ENCODE data around the gene GAGE10.

GAGE10 gene, protein sequence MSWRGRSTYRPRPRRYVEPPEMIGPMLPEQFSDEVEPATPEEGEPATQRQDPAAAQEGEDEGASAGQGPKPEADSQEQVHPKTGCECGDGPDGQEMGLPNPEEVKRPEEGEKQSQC

DNA sequence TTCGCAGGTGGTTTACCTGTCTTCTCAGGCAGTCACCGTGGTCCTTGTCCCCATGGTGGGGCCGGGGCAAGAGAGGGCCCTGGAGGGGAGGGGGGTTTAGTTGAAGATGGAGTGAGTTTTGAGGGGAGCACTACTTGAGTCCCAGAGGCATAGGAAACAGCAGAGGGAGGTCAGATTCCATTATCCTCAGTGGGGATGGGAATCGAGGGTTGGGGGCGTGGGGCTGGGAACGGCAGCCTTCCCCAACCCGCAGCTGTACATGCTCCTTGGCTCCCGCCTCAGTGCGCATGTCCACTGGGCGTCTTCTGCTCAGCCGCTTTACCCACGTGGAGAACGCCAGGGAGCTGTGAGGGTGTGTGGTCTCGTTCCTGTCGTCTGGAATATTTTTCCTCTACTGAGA lies at the start of gene GAGE10:
TSS of gene GAGE10 (plus strand) at position 301 of the 400 bp plus-strand sequence. CDS start 1,214 bp downstream, outside the sequence.
- DNase-seq: no peak

DNA sequence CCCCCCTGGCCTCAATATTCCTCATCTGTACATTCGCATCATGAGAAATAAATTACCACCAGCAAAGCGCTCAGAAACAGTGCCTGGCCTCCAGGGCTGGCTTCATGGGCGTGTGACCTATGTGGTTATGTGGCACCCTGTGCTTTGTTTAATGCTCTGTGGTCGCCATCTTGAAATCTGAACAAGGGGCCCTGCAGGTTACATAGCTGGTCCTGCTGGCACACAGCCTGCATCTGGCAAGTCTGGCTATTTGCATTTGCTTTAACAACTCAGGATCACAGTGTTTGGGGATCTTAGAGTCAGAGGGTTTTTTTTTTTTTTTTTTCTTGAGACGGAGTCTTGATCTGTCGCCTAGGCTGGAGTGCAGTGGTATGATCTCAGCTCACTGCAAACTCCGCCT lies 48.8 kb upstream of the GAGE10 start:
- DNase-seq: no peak

DNA sequence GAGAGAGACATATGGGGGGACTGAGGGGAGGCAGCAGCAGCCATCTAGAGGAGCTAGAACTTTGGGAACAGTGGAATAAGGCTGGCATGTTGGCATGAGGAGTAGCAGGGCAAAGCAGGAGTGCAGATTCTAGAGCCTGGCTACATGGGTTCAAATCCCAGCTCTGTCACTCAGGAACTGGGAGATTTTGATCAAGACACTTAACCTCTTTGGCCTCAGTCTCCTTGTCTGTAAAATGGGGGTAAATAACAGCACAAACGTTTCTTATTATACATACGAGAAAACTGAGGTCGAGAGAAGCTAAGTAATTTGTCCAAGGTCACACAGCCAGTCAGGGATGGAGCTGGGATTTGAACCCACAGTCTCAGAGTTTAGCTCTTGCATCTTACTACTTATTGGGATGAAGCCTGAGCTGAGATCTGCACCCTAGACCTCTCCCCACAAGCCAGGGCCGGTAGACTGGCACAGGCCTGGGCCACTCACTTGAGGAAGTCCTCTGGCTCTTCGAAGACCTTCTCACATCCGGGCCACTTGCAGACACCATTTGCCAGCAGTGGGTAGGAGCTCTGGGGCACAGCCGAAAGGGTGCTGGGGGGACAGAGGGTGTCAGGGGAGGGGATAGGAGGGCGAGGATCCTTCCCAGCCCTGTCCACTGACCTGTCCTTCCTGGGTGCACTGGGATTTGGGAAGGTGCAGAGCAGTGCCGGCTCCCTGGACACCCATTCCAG lies 47.0 kb upstream of the GAGE10 start:
- no peak for DNase-seq

DNA sequence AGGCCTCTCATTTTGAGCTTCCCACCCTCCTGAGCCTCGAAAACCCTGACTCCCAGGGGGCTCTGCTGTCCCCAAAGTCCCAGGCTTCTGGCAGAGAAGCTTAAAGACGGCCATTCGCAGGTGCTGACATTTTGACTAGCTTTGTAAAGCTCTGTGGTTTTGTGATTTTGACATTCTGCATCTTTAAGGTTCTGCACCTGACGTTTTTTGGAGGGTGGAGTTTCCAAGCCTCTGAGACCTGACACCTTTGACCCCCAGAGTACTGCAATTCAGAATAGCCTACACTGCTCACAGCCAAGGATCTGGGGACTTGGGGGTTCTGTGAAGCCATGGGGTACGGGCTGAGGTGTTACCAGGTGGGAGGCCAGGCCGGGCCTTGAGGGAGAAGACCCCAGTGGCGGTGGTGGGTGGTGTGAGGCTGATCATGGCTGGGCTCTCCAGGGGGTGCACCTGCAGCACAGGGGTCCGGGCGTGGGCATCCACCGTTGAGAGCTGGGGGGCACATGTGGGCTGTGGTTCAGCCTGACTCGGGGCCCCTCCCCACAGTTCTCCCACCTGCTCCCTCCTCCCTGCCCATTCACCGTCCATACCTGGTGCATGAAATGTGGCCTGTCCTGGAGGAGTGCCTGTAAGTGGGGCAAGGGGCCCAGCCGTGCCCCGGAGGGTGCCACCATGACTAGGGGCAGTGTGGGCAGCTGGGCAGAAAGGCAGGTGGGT lies 46.2 kb upstream of the GAGE10 start:
- no peak for DNase-seq

DNA sequence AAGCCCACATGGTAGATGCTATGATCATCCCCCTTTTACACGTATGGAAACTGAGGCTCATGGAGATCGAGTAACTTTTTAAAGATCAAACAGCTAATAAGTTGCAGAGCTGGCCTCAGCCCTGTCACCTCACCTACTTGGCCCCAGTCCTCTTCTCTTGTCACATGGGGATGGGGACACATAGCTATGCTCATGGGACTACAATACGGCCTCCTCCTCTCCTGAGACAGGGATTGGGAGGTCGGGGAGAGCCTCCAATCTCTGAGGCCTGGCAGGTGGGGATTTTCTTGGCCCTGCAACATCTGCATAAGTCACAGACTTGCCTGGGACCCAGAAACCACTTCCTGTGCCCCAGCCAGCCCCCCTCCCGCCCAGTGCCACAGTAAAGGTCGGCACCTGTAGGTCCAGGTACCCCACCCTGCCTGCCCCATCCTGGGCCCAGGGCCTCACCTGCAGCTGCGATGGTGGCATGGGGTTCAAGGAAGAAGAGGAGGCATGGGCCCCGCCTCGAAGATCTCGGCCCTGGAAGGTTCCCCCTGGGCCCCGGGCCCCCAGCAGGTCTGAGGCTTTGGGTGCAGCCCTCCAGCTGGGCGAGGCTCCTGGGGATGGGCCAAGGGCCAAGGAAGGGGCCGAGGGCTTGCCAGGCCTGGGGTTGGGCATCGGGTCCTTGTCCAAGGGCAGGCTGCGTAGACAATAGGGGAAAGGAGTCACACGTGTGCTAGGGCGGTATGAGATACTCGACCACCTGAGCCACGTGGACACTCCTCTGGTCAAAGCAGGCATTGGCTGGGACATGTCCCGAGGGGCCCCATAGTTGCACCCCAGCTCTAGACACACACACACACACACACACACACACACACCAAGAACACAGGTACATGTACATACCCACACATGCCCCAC lies 45.3 kb upstream of the GAGE10 start:
- no peak for DNase-seq

DNA sequence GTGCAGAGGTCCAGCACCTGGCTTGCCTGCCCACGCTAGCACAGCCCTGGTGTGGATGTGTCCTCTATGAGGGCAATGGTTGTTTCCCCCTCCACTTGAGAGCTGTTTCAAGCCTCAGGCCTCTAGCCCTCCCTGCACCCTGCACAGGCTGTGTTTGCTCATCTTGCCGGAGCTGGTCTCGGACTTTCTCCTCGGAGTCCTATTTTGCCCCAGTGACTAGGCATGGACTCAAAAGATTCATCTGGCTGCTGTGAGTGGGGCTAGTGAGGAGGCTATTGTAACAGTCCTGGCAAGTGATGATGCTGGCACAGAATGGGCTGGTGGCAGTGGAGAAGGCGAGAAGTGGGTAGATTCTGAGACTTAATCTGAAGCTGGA lies 44.7 kb upstream of the GAGE10 start:
- DNase-seq: no peak

DNA sequence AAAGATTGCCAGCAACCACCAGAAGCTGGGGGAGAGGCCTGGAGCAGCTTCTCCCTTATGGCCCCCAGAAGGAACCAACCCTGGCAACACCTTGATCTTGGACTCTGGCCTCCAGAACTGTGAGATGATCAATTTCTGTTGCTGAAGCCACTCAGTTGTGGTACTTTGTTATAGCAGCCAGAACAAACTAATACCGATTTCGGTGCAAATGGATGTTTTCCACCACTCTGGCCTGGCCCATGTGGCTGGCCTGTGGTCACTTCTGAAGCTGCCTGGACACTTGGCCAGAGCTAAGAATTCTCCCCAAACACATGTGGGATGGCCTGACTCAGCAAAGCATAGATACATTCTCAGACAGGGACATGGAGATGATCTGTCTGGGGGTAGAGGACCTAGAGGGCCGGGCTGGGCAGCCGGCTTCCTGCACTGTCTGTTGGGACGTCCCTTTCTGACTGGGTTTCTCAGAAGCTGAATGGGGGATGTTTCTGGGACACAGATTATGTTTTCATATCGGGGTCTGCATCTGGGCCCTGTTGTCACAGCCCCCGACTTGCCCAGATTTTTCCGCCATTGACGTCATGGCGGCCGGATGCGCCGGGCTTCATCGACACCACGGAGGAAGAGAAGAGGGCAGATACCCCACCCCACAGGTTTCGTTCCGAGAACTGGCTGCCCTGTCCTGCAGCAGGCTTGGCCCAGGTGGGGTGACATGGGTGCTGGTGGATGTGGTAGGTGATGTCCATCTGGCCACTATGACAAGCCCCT lies 43.0 kb upstream of the GAGE10 start:
- DNase-seq: no peak

DNA sequence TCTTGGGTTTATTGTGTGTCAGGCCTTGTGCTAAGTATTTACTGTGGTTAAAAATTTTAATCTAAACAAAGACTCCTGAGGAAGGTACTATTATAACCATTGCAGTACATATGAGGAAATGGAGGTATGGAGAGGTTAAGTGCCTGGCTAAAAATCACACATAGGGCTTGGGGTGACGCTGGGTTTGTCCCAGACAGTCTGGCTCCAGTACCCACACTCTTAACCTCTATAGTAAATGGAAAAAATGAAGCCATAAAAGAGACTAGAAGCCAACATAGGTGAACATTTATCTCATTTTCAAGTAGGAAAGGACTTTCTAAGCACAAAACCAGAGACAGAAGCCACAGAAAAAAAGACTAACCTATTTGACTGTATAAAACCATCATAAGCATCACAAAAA lies 40.8 kb upstream of the GAGE10 start:
- no peak for DNase-seq

DNA sequence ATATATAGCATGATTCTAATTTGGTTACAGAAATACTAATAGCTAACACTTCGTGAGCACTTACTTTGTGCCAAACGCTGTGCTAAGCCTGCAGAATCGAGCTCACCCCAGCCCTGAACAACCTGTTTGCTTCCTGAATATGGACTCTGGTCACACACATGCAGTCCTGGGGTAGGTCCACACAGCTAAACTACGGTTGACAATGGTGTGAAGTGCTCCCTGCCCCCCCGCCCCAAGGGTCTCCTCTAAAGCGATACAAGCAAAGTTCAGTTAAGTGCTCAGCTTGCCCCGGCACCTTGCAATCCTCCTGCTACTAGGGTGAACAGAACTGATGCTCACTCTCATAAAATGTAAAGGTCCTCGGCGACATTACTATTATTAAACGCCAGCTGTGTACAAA lies 39.8 kb upstream of the GAGE10 start:
- no peak for DNase-seq

DNA sequence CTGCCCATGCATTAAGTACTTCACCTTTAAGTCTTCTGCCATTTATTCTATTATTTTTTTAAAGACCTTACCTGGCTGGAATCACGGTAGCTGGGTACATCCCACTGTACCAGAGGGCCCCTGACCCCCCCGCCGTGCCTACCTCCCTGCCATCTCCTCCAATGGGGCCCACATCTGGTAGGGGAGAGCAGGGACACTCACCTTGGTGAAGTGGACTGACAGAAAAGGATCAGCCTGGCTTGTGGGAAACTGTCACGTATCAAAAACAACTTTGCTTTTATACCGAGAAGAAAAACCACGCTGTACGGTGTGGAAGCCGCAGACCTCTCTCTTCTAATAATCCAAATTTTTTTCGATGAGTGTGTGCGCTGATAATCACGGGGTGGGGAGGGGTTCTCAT lies 39.0 kb upstream of the GAGE10 start, which contains the start of gene FOXP3:
TSS of gene FOXP3 (minus strand) at position 251 of the 400 bp plus-strand sequence. CDS start 6,205 bp downstream, outside the sequence.
- no peak for DNase-seq

DNA sequence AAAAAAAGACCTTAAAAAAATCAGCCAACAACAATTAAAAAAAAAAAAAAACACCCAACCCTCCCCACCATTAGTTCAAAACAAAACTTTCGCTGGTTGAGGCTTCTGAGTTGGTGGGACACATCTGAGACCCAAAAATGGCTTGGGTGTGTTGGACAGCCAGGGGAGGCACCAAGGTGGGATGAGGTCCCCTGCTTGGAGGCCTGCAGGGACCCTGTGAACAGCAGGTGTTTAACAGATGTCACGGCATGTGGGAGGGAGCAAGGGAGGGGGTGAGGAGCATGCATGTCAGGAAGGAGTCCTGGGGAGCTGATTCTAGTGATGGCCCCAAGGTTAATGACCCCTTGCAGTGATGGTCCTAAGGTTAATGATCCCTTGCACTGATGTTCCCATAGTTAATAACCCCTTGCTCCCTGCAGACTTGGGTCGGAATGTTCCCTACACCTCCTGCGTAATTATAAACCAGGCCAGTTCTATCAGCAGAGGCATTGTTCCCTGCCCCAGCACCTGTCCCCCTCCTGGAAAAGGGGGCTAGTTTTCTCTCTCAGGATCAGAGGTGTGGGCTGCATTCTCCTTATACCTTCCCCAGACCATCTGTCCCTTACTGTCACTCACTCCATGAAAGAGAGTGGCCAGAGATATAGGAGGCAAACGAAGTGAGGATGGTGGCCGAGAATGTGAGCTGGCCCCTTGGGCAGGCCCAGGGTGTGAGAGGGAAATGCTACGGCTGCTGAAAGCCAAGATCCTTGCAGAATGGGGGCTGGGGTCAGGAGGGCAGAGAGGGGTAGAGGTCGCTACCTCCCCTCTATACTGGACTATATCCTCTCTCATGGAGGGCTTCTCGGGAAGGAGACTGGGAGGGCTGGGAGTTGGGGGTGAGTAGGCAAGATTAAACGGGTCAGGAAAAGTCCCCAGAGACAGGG lies 36.7 kb upstream of the GAGE10 start:
- no peak for DNase-seq

DNA sequence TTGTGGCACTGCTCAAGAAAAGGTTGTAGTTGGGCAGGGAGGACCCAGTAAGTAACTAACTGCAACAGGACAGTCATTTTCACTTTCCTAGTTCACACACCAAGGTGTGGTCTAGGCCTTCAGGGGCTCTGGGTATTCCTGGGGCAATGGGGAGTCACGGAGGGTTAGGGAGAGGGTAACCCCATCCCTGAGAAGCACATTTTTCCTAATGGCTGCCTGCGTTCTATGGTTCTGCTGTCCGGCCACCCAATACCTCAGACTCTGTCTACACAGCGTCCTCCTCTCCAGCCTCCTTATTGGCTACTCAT lies 34.8 kb upstream of the GAGE10 start:
- DNase-seq: no peak

DNA sequence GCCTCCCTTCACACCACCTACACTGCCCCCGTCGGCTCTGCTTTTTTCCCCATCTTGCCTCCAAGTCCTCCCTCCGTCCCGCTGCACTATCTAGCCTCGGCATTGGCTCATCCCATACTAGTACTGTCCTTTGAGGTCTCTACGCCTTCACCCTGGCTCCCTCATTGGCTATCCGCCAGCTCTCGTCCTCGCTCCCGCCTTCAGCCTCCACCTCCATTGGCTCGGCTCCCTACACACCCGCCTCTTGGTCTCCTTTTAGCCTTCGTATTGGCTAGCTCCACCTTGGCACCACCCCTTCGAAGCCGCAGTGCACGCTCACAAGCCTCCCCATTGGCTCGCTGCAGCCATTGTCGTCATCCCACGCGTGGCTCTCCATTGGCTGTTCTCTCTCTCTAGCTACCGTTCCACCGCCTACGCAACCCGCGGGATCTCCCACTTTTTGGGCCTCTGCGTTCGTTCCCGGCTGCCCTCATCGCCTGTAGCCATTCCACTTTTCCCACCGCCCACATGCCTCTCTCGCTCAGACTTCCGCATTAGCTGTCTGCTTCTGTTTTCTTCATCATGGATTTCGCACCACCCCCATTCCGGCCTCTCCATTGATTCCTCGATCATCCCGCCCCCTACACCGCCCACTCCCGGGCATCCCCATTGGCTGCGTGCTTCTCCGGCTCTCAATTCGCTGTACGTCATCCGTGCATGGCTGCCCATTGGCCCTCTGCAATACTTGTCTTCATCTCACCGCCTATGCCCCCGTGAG lies 34.3 kb upstream of the GAGE10 start:
- DNase-seq: peak; percentile 93

DNA sequence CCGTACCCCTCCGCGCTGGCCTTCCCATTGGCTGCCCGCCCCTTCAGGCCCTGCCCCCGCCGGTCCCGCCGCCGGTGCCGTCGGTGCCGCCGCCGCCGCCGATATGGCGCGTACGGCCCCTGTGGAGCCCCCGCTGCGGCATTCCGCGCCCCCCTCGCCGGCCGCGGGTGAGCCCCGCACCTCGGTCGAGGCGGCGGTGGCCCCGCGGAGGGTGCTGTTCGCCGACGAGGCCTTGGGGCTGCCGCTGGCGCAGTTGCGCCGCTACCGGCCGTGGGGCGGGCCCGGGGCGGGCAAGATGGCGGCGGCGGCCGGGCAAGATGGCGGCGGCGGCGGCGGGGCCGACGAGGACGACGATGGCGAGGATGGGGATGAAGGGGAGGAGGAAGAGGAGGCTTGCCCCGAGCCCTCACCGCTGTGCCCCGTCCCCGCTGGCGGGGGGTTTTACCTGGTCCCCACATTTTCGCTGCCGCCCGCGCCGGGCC lies 33.6 kb upstream of the GAGE10 start, which contains the start of gene PPP1R3F:
TSS of gene PPP1R3F (plus strand) at position 27 of the 482 bp plus-strand sequence. CDS start at position 104, 77 bp downstream.
- no peak for DNase-seq

DNA sequence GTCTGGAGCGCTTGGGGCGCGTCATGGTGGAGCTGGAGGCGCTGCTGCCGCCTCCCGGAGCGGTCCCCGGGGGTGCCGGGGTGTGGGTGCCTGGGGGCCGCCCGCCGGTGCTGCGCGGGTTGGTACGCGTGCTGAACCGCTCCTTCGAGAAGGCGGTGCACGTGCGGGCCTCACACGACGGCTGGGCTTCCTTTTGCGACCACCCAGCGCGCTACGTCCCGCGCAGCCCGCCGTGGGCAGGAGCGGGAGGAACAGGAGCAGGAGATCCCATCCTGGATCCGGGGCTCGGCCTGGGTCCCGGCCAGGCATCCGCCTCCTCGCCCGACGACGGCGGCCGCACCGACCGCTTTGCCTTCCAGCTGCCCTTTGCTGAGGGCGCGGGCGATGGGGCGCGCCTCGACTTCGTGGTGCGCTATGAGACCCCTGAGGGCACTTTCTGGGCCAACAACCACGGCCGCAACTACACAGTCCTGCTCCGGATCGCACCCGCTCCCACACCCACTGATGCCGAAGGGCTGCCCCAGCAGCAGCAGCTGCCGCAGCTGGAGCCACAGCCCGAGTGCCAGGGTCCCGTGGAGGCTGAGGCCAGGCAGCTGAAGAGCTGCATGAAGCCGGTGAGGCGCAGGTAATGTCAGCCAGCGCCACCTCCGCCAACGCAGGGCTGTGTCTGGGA lies 33.1 kb upstream of the GAGE10 start:
- no peak for DNase-seq

DNA sequence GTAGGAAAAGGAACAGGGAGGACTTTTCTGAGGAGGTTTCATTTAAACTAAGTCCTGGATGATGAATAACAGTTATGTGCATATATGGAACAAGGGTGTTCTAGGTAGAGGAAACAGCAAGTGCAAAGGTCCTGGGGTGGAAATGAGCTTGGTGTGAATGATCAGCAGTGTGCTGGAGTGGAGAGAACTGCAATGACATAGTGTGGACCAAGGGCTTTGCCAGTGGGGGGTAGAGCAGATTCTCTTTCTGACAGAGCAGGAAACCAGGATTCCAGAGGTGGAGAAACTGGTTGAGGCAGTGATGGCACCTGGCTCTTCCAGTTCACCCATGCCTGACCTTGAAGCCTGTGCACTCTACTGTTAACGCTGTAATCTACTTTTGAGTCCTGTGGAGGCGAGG lies 32.1 kb upstream of the GAGE10 start:
- no peak for DNase-seq

DNA sequence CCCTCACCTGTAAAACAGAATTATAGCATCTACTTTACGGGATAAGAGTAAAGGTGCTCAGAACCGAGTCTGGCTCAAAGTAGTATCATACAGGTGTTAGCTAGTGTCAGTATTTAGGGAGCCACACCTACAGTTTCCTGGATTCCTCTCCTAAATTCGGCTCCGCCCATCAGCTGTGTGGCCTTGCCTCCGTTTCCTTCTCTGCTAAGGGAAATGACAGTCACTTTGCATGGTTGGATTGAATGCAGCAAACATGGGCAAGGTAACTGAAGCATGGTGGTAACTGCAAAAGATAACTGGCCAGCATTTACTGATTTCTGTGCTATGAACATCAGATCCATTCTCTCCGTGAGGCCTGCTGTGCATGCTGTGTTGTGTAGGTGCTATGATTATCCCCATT lies 31.0 kb upstream of the GAGE10 start:
- no peak for DNase-seq

DNA sequence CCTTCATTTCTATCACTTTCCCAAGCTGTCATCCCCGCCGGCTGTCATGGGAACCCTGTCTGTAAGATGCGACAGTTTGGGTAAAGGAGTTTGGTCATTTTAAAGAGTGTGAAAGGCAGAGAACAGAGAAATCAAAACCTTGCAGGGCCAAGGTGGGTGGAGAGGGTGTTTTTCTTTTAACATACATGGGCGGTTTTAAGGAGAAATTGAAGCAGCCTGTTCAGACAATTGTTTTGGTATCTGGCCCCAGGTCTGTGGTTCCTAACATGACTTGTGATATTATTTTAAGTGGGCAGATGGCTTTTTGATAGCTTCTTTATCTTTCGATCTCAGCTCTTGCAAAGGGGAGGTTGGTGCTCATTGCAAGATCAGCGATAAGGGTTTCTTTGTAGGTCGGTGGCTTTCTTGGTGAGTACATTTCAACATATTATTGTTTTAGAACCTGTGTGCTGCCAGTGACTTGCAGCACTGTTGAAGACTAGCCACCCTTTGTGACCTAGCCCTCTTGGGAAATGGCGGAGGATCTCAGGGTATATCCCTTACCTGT lies 30.2 kb upstream of the GAGE10 start:
- DNase-seq: no peak

DNA sequence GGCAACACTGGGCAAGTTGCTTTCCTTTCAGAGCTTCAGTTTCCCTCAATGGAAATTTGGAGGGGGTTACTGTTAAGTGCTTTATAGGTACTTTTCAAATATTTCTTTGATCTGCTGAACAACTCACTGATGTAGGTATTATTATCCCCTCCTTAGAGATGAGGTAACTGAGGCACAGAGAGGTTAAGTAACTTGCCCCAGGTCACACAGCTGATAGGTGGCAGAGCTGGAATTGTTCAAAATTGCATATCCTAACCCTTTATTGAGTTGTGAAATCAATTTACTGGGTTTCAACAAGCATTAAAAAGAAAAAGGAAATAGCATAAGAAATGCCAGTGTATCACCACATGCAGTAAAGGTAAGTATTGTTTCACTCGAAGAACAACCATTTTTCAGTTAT lies 27.2 kb upstream of the GAGE10 start:
- no peak for DNase-seq

Data from midbrain (tissue), 1 donor.